GM12878 (cell line): ENCODE results near the gene ZNF79. TPM values are rescaled to one million over a fixed set of nuclear protein-coding genes. Genes with fewer than 3 reads are reported as not detected.
A peak's percentile ranks its signal among the peaks of the same experiment; 100 is the strongest.

ENCODE experiments used
- ATAC-seq: fragments of 200-7000 bp; cut with Tn5 transposase; 3 replicates; pipeline ENCODE4 v1.9.1; 2020; ENCODE audit warnings: mild to moderate bottlenecking, moderate library complexity
- BruUV-seq: library from RNA; stranded (reverse); fragments of 400-500 nt; replicated peaks from 2 replicates; lab custom pipeline; 2021; lab: Mats Ljungman, UMichigan
- CTCF ChIA-PET: fragments of 300-600 bp; sonication (Branson Sonifier 250); formaldehyde crosslinking; extraction: SDS; loops from one replicate; lab custom pipeline; 2021; ENCODE audit warnings: inconsistent platforms; lab: Yijun Ruan, JAX
- POLR2A ChIA-PET: fragments of 350-600 bp; formaldehyde crosslinking; extraction: SDS; loops from one replicate; lab custom pipeline; 2021; ENCODE audit warnings: inconsistent platforms; lab: Charles Lee
- RAD21 ChIA-PET: fragments of 300-600 bp; sonication (Branson Sonifier 250); formaldehyde crosslinking; loops from one replicate; lab custom pipeline; 2023; ENCODE audit warnings: antibody characterized with exemption; ENCODE audit not compliant: unreplicated experiment; lab: Charles Lee
- SMC1A ChIA-PET: fragments of 300-600 bp; sonication (Branson Sonifier 250); formaldehyde crosslinking; loops from one replicate; lab custom pipeline; 2023; ENCODE audit not compliant: unreplicated experiment, uncharacterized antibody; lab: Charles Lee
- DNase-seq: peaks from one replicate; pipeline ENCODE4 v3.0.0-alpha.2; 2011; ENCODE audit warnings: low read depth, low spot score
- FAIRE-seq: peaks from 3 replicates; lab custom pipeline; 2011; peaks lifted over from hg19 to GRCh38; lab: Jason Lieb, UNC
- H2AFZ ChIP-seq: 2 replicates; pipeline ENCODE4 v1.6.0; 2011; ENCODE audit warnings: low read depth, low read length, control low read depth; ENCODE audit not compliant: control insufficient read depth
- H3K27ac ChIP-seq: 2 replicates; pipeline ENCODE4 v1.5.1; 2011; ENCODE audit warnings: control low read depth; ENCODE audit not compliant: control insufficient read depth, insufficient read depth
- H3K27me3 ChIP-seq, 2 experiments: replicated peaks in 1 of 2; 2 replicates each; pipeline versions ENCODE4 v1.6.0 to v1.6.1; 2011; ENCODE audit warnings: low read length in 1 of 2; ENCODE audit not compliant: control insufficient read depth in 2 of 2, insufficient read depth in 2 of 2
- H3K36me3 ChIP-seq, 2 experiments: 2 replicates each; pipeline ENCODE4 v1.5.1; 2011; ENCODE audit warnings: low read length in 1 of 2; ENCODE audit not compliant: control insufficient read depth in 2 of 2, insufficient read depth in 2 of 2
- H3K4me1 ChIP-seq: 2 replicates; pipeline ENCODE4 v1.6.1; 2011; ENCODE audit warnings: mild to moderate bottlenecking, low read length, moderate library complexity, mixed read lengths; ENCODE audit not compliant: control insufficient read depth, insufficient read depth
- H3K4me2 ChIP-seq: 2 replicates; pipeline ENCODE4 v1.6.0; 2011; ENCODE audit warnings: control low read depth; ENCODE audit not compliant: control insufficient read depth, insufficient read depth
- H3K4me3 ChIP-seq: fragments of 200-600 bp; sonication (generic); 2 replicates; pipeline ENCODE4 v1.5.1; 2016
- H3K79me2 ChIP-seq: 2 replicates; pipeline ENCODE4 v1.6.0; 2011; ENCODE audit warnings: low read length; ENCODE audit not compliant: control insufficient read depth, insufficient read depth
- H3K9ac ChIP-seq: 2 replicates; pipeline ENCODE4 v1.8.0; 2011; ENCODE audit warnings: low read length, control low read depth, mixed read lengths; ENCODE audit not compliant: control insufficient read depth, insufficient read depth
- H3K9me3 ChIP-seq: replicated peaks from 3 replicates; pipeline ENCODE4 v1.5.1; 2011; ENCODE audit warnings: mild to moderate bottlenecking, low read length; ENCODE audit not compliant: control insufficient read depth, insufficient read depth
- H4K20me1 ChIP-seq: 2 replicates; pipeline ENCODE4 v1.6.0; 2011; ENCODE audit not compliant: control insufficient read depth, insufficient read depth
- CHD4 ChIP-seq: fragments of 200-600 bp; sonication (generic); IDR thresholded peaks from 2 replicates; pipeline ENCODE4 v1.6.1; 2016; ENCODE audit warnings: mild to moderate bottlenecking
- CREM ChIP-seq: IDR thresholded peaks from 2 replicates; pipeline ENCODE4 v1.6.1; 2014; ENCODE audit warnings: antibody characterized with exemption, low read depth
- ETV6 ChIP-seq, 2 experiments: fragments of 450-650 bp in 1 of 2; IDR thresholded peaks in 1 of 2; conservative IDR thresholded peaks in 1 of 2; 2 replicates each; pipeline ENCODE4 v1.6.1; 2014; ENCODE audit warnings: antibody characterized with exemption in 1 of 2, borderline replicate concordance in 1 of 2, low read depth in 1 of 2, mild to moderate bottlenecking in 1 of 2, moderate library complexity in 1 of 2
- HDAC2 ChIP-seq: fragments of 200-600 bp; sonication (generic); IDR thresholded peaks from 2 replicates; pipeline ENCODE4 v1.6.1; 2017
- KLF5 ChIP-seq: fragments of 450-650 bp; IDR thresholded peaks from 2 replicates; pipeline ENCODE4 v1.6.1; 2014; ENCODE audit warnings: mild to moderate bottlenecking; ENCODE audit not compliant: partially characterized antibody
- MEF2B ChIP-seq: fragments of 450-650 bp; IDR thresholded peaks from 2 replicates; pipeline ENCODE4 v1.6.1; 2018; ENCODE audit warnings: mild to moderate bottlenecking, moderate library complexity; ENCODE audit not compliant: partially characterized antibody, poor library complexity, severe bottlenecking
- POLR2AphosphoS2 ChIP-seq: IDR thresholded peaks from 2 replicates; pipeline ENCODE4 v1.6.1; 2011; ENCODE audit warnings: low read depth, mild to moderate bottlenecking, low read length, improper control_type of control experiment, moderate library complexity
- POLR2AphosphoS5 ChIP-seq: IDR thresholded peaks from 2 replicates; pipeline ENCODE4 v1.6.1; 2011; ENCODE audit warnings: mild to moderate bottlenecking, low read length, inconsistent platforms
- SMAD1 ChIP-seq: fragments of 450-650 bp; IDR thresholded peaks from 2 replicates; pipeline ENCODE4 v1.6.1; 2018; ENCODE audit warnings: mild to moderate bottlenecking, low read depth; ENCODE audit not compliant: partially characterized antibody
- SREBF1 ChIP-seq: IDR thresholded peaks from 2 replicates; pipeline ENCODE4 v1.6.1; 2012; ENCODE audit warnings: mild to moderate bottlenecking, low read length
- STAT3 ChIP-seq: IDR thresholded peaks from 2 replicates; pipeline ENCODE4 v1.6.1; 2011; ENCODE audit warnings: low read depth, low read length, improper control_type of control experiment
- SUPT20H ChIP-seq: IDR thresholded peaks from 2 replicates; pipeline ENCODE4 v1.6.1; 2011; ENCODE audit warnings: low read depth, mild to moderate bottlenecking, low read length, moderate library complexity, borderline replicate concordance; ENCODE audit not compliant: control insufficient read depth
- SUZ12 ChIP-seq: fragments of 200-600 bp; sonication (generic); IDR thresholded peaks from one replicate; pipeline ENCODE4 v1.6.1; 2018; ENCODE audit warnings: antibody characterized with exemption, mild to moderate bottlenecking; ENCODE audit not compliant: unreplicated experiment
- ZNF217 ChIP-seq: fragments of 450-650 bp; IDR thresholded peaks from 2 replicates; pipeline ENCODE4 v1.6.1; 2017; ENCODE audit warnings: antibody characterized with exemption, mild to moderate bottlenecking
- WGBS: methylation state at CpG from one replicate; pipeline ENCODE4 v1.1.6; 2016; ENCODE audit warnings: low lambda C conversion rate; ENCODE audit not compliant: insufficient replicate concordance, insufficient coverage; ENCODE audit errors: missing lambda C conversion rate; 5-methylcytosine and 5-hydroxymethylcytosine counted together
- in situ Hi-C: fragments of 300-500 bp; cut with MboI; formaldehyde crosslinking; loops from 9 replicates; pipeline ENCODE4 v1.14.3; 2018; ENCODE audit warnings: mixed read lengths
- intact Hi-C: fragments of 100-400 bp; cut with micrococcal nuclease; formaldehyde crosslinking; loops from one replicate; pipeline ENCODE4 v1.14.2; 2022; ENCODE audit not compliant: unreplicated experiment
- polyA plus RNA-seq, 11 experiments: library from polyadenylated mRNA; depleted of rRNA in 4 of 11; unstranded in 6 of 11; stranded (reverse) in 5 of 11; fragments of >200 nt; fragmentation: Nextera tagmentation in 4 of 11; fragmentation: Illumina TruSeq in 1 of 11; extraction: Ambion mirVana in 4 of 11; extraction: Trizol in 1 of 11; gene quantifications; 1 replicate in 1 of 11; 2 replicates in 10 of 11; pipeline versions ENCODE4 v1.2.1 to v1.2.3, GENCODE V29; 2011 to 2016; ENCODE audit warnings: inconsistent platforms in 2 of 11, missing spikeins in 2 of 11, low read depth in 1 of 11
- total RNA-seq, 4 experiments: library from RNA; depleted of rRNA in 3 of 4; stranded (reverse); fragments of >200 nt in 3 of 4; fragmentation: Illumina TruSeq in 1 of 4; extraction: Trizol in 1 of 4; gene quantifications; 2 replicates each; pipeline versions ENCODE4 v1.2.1 to v1.2.3, GENCODE V29; 2013 to 2021
- TF ChIP-seq, protein P1 (sequence below): fragments of 450-650 bp; IDR thresholded peaks from 2 replicates; pipeline ENCODE4 v1.6.1; 2017; ENCODE audit warnings: low read depth, mild to moderate bottlenecking, moderate library complexity
- TF ChIP-seq, protein P2 (sequence below): fragments of 450-650 bp; IDR thresholded peaks from 2 replicates; pipeline ENCODE4 v1.6.1; 2017; ENCODE audit warnings: mild to moderate bottlenecking, moderate library complexity

Gene ZNF79
- total and polyA plus RNA-seq, 10 of the 15 experiments (the other 5 are each of a cell fraction or from before 2014, with no cell fraction given) = 1.8 to 14.1 (median 11.7) TPM

DNA sequence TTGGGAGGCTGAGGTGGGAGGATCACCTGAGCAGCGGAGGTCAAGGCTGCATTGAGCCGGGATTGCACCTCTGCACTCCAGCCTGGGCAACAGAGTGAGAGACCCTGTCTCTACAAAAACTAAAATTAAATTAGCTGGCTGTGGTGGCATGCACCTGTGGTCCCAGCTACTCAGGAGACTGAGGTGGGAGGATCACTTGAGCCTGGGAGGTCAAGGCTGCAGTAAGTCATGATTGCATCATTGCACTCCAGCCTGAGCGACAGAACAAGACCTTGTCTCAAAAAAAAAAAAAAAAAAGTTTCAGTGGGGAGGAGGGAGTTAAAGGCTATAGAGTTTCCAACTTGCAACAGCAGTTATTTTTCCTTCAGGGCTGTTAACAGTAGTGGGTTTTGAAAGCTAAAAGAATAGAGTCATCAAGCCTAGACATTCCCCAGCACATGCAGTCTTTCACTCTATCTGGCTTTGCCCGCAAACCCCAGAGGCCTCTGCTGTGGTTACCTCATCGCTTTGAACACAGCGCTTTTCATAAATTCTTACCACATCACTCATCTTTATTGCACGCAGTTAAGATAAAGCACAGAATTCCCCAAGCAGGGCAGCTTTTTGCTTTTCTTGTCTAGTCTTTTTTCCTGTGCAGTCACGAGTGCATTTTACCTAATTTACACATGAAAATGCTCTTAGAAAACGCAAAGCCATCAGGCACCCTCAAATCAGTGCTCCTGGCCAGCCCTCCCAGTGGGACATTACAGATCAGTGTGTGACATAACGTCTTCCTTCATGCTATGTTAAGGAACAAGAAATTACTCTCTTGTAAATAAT lies 35.9 kb upstream of the ZNF79 start:
- WGBS = 14% methylated on average over 10 of the region's 10 CpGs
- RAD21 ChIA-PET = interaction anchor here (0.7 to 1.4 kb wide), 2 partner anchors 9 to 32 kb away, joined by 3 to 10 read pairs; partner anchors contain the start of gene SLC2A8
- peak; percentile 78 for FAIRE-seq
- peaks cover 27% of the 10 kb centered on the region for H3K4me1 ChIP-seq
- peak overlapping the region; percentile 30; the same call in 1 of the 2 replicates for H3K9ac ChIP-seq
- SMC1A ChIA-PET = interaction anchor here (1.1 to 1.3 kb wide), 4 partner anchors 9 to 80 kb away, joined by 3 to 5 read pairs (median 4); partner anchors contain the start of genes SLC2A8 and ZNF79
- H2AFZ ChIP-seq = peak overlapping the region; percentile 40
- H3K4me3 ChIP-seq = 0 out of 2 replicates have a peak overlapping the region, but pooled peaks have one; percentile 9
- H3K4me2 ChIP-seq = peak overlapping the region; percentile 51
- H3K27ac ChIP-seq = peak overlapping the region; percentile 65
- peak; percentile 96 for ATAC-seq
- DNase-seq = peak; percentile 79
- POLR2A ChIA-PET = interaction anchor here (0.6 to 1.3 kb wide), 7 partner anchors 8 to 1542 kb away, joined by 3 to 9 read pairs (median 3); partner anchors contain the start of gene SLC2A8
- no peaks in the 10 kb centered on the region for H3K36me3 ChIP-seq
- no TSS peak for BruUV-seq
- intact Hi-C loops (no loop called here), in situ Hi-C loops (no loop called here)
- no peaks in the 10 kb centered on the region for H3K9me3 ChIP-seq
- no peaks in the 10 kb centered on the region for H4K20me1 ChIP-seq
- no peaks in the 10 kb centered on the region for H3K79me2 ChIP-seq
- H3K27me3 ChIP-seq = no peaks in the 10 kb centered on the region
- CTCF ChIA-PET = interaction anchor here (0.6 to 1.8 kb wide), 7 partner anchors 9 to 186 kb away, joined by 3 to 8 read pairs (median 3); partner anchors contain the start of gene SLC2A8
- TF ChIP-seq CHD4 (no peak), POLR2AphosphoS2 (no peak), POLR2AphosphoS5 (no peak), STAT3 (0 out of 2 replicates have a peak, but pooled peaks have one; percentile 73), ZNF217 (0 out of 2 replicates have a peak, but pooled peaks have one; percentile 5), ETV6 (conservative IDR thresholded peaks at IDR 0.05 in 1 of 2, IDR thresholded peaks at IDR 0.05 in 1 of 2; ENCODE audit: borderline replicate concordance in 1 of 2, low read depth in 1 of 2) (peak in 1 of 2 experiments; percentile 32; a peak in 1 of 4 replicates), HDAC2 (no peak), SUZ12 (no peak), SUPT20H (no peak), SMAD1 (no peak), CREM (peak; percentile 91), MEF2B (peak; percentile 92), SREBF1 (no peak), KLF5 (no peak)
- TF ChIP-seq, protein P1, sequence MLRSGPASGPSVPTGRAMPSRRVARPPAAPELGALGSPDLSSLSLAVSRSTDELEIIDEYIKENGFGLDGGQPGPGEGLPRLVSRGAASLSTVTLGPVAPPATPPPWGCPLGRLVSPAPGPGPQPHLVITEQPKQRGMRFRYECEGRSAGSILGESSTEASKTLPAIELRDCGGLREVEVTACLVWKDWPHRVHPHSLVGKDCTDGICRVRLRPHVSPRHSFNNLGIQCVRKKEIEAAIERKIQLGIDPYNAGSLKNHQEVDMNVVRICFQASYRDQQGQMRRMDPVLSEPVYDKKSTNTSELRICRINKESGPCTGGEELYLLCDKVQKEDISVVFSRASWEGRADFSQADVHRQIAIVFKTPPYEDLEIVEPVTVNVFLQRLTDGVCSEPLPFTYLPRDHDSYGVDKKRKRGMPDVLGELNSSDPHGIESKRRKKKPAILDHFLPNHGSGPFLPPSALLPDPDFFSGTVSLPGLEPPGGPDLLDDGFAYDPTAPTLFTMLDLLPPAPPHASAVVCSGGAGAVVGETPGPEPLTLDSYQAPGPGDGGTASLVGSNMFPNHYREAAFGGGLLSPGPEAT = peak; percentile 96
- TF ChIP-seq, protein P2, sequence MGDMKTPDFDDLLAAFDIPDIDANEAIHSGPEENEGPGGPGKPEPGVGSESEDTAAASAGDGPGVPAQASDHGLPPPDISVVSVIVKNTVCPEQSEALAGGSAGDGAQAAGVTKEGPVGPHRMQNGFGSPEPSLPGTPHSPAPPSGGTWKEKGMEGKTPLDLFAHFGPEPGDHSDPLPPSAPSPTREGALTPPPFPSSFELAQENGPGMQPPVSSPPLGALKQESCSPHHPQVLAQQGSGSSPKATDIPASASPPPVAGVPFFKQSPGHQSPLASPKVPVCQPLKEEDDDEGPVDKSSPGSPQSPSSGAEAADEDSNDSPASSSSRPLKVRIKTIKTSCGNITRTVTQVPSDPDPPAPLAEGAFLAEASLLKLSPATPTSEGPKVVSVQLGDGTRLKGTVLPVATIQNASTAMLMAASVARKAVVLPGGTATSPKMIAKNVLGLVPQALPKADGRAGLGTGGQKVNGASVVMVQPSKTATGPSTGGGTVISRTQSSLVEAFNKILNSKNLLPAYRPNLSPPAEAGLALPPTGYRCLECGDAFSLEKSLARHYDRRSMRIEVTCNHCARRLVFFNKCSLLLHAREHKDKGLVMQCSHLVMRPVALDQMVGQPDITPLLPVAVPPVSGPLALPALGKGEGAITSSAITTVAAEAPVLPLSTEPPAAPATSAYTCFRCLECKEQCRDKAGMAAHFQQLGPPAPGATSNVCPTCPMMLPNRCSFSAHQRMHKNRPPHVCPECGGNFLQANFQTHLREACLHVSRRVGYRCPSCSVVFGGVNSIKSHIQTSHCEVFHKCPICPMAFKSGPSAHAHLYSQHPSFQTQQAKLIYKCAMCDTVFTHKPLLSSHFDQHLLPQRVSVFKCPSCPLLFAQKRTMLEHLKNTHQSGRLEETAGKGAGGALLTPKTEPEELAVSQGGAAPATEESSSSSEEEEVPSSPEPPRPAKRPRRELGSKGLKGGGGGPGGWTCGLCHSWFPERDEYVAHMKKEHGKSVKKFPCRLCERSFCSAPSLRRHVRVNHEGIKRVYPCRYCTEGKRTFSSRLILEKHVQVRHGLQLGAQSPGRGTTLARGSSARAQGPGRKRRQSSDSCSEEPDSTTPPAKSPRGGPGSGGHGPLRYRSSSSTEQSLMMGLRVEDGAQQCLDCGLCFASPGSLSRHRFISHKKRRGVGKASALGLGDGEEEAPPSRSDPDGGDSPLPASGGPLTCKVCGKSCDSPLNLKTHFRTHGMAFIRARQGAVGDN = no peak
